Measurements from ENCODE around the gene CYP4F3.

Gene CYP4F3

DNA sequence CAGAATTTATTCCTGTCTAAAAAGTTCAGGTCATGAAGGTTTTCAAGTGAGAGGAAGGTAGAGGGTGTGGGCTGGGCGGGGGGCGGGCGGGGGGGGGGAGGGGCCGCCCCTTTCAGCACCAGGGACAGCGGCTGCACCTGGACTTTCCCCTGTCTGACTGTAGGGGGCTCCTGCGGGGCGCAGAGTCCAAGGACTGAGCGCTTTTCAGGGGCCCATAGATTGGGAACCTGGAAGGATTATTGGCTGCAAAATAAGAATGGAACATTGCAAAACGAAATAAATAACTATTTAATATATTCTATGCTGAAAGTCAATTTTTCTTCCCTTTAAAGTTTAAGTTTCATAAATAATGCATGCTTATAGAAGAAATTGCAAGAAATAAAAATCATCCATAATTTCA is 8.9 kb upstream of the CYP4F3 start:
- CTCF ChIA-PET = interaction anchor here (0.6 to 1.4 kb wide), 4 partner anchors 175 to 493 kb away, joined by 3 to 4 read pairs (median 3); no protein-coding TSS in a partner anchor
- no peak overlapping the region for H3K27ac ChIP-seq
- DNase-seq (ENCODE audit: low spot score) = peak; percentile 63
- TF ChIP-seq, protein P1, sequence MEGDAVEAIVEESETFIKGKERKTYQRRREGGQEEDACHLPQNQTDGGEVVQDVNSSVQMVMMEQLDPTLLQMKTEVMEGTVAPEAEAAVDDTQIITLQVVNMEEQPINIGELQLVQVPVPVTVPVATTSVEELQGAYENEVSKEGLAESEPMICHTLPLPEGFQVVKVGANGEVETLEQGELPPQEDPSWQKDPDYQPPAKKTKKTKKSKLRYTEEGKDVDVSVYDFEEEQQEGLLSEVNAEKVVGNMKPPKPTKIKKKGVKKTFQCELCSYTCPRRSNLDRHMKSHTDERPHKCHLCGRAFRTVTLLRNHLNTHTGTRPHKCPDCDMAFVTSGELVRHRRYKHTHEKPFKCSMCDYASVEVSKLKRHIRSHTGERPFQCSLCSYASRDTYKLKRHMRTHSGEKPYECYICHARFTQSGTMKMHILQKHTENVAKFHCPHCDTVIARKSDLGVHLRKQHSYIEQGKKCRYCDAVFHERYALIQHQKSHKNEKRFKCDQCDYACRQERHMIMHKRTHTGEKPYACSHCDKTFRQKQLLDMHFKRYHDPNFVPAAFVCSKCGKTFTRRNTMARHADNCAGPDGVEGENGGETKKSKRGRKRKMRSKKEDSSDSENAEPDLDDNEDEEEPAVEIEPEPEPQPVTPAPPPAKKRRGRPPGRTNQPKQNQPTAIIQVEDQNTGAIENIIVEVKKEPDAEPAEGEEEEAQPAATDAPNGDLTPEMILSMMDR (conservative IDR thresholded peaks at IDR 0.05; ENCODE audit: low read depth) = peak; percentile 64
- POLR2A ChIA-PET (ENCODE audit: low non-redundant PET) = no interaction called here

DNA sequence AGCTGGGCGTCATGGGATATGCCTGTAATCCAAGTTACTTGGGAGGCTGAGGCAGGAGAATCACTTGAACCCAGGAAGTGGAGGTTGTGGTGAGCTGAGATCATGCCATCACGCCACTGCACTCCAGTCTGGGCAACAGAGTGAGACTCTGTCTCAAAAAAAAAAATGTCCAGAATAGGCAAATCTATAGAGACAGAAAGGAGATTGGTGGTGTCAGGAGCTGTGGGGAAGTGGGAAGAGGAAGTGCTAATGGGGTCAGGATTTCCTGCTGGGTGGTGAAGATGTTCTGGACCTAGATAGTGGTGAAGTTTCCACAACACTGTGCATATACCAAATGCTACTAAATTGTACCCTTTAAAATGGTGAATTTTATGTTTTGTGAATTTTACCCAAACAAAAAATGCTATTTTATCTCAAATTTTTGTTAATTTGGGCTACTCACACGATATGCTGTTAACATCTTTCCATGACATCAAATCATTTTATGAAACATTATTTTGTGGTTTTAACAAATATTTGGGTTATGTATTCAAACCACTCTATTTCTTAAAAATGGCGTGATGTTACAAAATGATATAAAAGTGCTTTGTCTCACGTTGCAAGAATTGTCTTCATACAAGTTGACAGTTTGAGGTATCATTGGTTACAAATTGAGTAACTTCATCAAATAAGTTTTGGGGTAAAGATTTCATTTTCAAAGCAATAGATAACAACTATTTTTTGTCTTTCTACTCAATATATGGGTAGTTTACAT is 7.4 kb upstream of the CYP4F3 start:
- H3K27ac ChIP-seq = no peak overlapping the region
- TF ChIP-seq, protein P1 (conservative IDR thresholded peaks at IDR 0.05; ENCODE audit: low read depth) = 0 out of 2 replicates have a peak, but pooled peaks have one; percentile 7
- no peak for DNase-seq (ENCODE audit: low spot score)
- ChIA-PET CTCF (interaction anchor here (0.6 to 1.4 kb wide), 3 partner anchors 125 to 551 kb away, joined by 4 to 5 read pairs (median 4); no protein-coding TSS in a partner anchor), POLR2A (ENCODE audit: low non-redundant PET) (no interaction called here)

DNA sequence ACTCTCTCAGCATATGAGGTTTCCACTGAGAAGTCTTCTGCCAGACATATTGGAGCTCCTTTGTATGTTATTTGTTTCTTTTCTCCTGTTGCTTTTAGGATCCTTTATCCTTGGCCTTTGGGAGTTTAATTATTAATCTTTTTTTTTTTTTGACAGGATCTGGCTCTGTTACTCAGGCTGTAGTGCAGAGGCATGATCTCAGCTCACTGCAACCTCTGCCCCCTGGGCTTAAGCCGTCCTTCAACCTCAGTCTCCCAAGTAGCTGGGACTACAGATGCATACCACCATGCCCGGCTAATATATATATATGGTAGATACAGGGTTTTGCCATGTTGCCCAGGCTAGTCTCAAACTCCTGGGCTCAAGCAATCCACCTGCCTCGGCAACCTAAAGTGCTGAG is 6.6 kb upstream of the CYP4F3 start:
- DNase-seq (ENCODE audit: low spot score) = no peak
- TF ChIP-seq, protein P1 (conservative IDR thresholded peaks at IDR 0.05; ENCODE audit: low read depth) = no peak
- H3K27ac ChIP-seq = no peak overlapping the region
- ChIA-PET CTCF (interaction anchor here (0.7 kb wide), 1 partner anchor 124 kb away, joined by 5 read pairs; no protein-coding TSS in a partner anchor), POLR2A (ENCODE audit: low non-redundant PET) (no interaction called here)

DNA sequence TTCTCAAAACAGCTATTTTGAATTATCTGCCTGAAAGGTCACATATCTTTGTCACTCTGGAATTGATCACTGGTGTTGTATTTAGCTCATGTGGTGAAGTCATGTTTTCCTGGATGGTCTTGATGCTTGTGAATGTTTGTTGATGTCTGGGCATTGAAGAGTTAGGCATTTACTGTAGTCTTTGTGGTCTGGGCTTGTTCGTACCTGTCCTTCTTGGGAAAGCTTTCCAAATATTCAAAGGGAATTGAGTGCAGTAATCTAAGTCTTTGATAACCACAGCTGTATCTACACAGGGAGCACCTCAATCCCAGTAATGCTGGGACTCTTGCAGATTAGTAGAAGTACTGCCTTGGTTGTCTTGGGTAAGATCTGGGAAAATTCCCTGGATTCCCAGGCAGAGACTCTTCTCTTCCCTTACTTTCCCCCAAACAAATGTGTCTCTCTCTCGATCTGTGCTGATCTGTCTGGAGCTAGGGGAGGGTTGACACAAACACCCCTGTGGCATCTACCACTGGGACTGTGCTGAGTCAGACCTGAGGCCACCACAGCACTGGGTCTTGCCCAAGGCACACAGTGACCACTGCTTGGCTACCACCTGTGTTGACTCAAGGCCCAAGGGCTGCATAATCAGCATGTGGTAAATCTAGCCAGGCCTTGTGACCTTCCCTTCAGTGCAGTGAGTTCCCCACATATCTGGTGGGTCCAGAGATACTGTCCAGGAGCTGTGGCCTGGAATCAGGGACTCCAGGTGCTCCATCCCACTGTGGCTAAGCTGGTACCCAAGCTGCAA is 5.5 kb upstream of the CYP4F3 start:
- ChIA-PET CTCF (interaction anchor here (0.7 kb wide), 1 partner anchor 406 kb away, joined by 3 read pairs; no protein-coding TSS in a partner anchor), POLR2A (ENCODE audit: low non-redundant PET) (no interaction called here)
- TF ChIP-seq, protein P1 (conservative IDR thresholded peaks at IDR 0.05; ENCODE audit: low read depth) = no peak
- H3K27ac ChIP-seq = no peak overlapping the region
- DNase-seq (ENCODE audit: low spot score) = no peak

DNA sequence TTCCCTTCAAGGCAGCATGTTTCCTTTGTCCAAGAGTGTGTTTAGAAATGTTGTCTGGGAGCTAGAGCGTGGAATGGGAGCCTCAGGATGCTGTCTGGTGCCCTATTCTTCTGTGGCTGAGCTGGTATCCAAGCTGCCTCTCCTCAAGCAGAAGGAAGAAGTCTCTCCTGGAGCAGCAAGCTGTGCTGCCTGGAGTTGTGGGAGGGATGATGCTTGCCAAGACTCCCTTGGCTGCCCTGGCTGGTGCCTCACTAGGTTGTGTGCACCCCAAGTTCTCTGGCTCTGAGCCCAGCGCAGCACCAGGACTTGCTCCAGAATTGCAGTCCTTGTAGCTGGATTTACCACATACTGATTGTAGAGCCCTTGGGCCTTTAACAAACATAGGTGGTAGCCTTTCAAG is 4.7 kb upstream of the CYP4F3 start:
- no peak overlapping the region for H3K27ac ChIP-seq
- TF ChIP-seq, protein P1 (conservative IDR thresholded peaks at IDR 0.05; ENCODE audit: low read depth) = no peak
- CTCF ChIA-PET = interaction anchor here (0.7 kb wide), 1 partner anchor 405 kb away, joined by 3 read pairs; no protein-coding TSS in a partner anchor
- POLR2A ChIA-PET (ENCODE audit: low non-redundant PET) = no interaction called here
- no peak for DNase-seq (ENCODE audit: low spot score)

DNA sequence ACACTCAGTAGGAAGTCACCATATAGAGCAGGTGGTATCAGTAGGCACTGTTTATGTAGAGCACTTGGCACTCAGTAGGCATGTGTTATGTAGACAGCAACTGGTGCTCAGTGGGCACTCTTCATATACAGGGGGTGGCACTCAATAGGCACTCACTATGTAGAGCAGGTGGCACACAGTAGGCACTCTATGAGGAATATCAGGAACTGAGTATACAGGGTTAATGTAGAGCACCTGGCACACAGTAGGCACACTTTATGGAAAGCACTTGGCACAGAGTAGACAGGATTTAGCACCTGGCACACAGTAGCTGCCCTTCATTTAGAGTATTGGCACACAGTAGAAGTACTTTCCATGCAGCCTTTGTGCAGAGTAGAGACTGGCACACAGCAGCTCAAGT is 1.1 kb upstream of the CYP4F3 start:
- DNase-seq (ENCODE audit: low spot score) = no peak

More for the DNA sequence above, 1.1 kb upstream of the CYP4F3 start:
- ChIA-PET POLR2A (ENCODE audit: low non-redundant PET) (no interaction called here), CTCF (no interaction called here)
- TF ChIP-seq, protein P1 (conservative IDR thresholded peaks at IDR 0.05; ENCODE audit: low read depth) = no peak
- peak overlapping the region; percentile 89 for H3K27ac ChIP-seq

Measured in RWPE1 (cell line).